HG02884 (cell line): ENCODE data around the gene SLC35A4.
"Not testable (repeated sequence)": the region's sequence is repeated elsewhere in the genome, so short reads cannot be mapped to it uniquely, and the experiment has no call there.

Experiments used
- ATAC-seq: cut with Tn5 transposase; IDR thresholded peaks from one replicate; pipeline ENCODE4 v1.9.1; 2021; ENCODE audit warnings: mild to moderate bottlenecking, moderate library complexity; ENCODE audit not compliant: unreplicated experiment

The SLC35A4 gene

GRCh38 chr5:140588311-140589070, 23.9 kb downstream of the SLC35A4 start:
- ATAC-seq: no peak

DNA sequence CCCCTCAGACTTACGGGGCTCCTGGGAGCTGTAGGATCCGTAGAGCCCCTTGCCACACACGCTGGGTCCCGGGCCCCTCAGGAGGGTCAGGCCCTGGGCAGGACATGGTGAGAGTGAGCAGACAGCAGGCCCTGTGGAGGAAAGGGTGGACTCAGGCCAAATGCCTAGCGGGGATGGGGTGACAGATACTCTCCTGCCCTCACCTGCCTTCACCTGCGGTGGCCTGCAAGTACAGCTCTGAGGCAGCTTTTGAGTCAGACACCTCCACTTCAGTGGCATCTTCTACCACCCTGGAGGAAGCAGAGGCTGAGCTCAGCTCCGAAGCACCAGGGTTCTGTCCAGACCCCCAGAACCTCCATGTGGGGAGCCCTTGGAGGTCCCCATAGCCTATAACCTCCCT, 26.2 kb downstream of the SLC35A4 start:
- no peak for ATAC-seq

DNA sequence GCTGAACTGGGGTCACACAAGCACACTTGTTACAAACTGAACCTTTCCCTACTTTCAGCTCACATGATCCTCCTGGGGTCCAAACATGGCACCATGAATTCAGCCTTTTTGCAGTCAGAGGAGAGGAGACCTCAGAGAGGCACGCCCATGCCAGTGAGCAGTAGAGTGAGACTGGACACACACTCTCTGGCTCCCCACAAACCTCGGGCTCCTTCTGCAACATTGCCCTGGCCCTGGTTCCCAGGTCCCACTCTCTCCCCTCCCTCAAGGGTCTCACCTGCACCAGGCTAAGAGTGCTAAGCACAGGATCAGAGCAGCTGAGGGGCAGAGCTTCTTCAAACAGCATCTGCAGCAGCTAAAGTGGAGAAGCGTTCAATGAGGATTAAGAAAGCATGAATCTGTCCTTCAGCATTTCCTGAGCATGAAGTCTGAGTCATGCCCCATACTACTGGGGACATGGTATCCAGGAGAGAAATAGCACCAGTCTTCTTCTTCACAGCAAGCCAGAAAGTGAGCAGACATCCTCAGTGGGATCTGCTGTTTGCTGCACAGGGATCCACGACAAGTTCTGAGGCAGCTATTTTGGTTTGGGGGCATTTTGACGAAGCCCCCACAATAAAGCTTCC, 27.2 kb downstream of the SLC35A4 start:
- no peak for ATAC-seq

DNA sequence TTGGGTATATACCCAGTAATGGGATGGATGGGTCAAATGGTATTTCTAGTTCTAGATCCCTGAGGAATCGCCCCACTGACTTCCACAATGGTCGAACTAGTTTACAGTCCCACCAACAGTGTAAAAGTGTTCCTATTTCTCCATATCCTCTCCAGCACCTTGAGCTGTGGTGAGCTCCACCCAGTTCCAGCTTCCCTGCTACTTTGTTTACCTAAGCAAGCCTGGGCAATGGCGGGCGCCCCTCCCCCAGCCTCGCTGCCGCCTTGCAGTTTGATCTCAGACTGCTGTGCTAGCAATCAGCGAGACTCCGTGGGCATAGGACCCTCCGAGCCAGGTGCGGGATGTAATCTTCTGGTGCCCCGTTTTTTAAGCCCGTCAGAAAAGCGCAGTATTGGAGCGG, 28.4 kb downstream of the SLC35A4 start:
- not testable (repeated sequence) for ATAC-seq

GRCh38 chr5:140594169-140594568, 29.5 kb downstream of the SLC35A4 start:
- no peak for ATAC-seq

- no peak for ATAC-seq
Observed at GRCh38 chr5:140595538-140596300, 31.1 kb downstream of the SLC35A4 start.

DNA sequence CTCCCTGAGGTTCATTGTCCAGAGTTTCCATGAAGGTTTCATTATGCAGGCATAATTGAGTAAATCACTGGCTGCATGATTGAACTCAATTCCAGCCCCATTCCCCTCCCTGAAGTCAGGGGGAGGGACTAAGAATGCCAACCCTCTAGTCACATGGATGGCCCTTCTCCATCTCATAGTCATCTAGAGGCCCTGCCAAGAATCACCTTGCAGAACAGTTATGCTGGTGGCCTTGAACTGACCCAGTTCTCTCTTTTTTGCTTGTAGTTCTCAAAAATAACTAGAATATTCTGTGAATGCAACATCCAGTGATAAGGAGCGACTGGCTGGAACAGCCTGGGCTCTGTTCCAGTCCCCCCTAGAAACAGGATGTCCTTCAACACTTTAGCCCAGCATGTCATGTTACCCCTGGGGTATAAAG, 31.7 kb downstream of the SLC35A4 start:
- ATAC-seq: no peak

DNA sequence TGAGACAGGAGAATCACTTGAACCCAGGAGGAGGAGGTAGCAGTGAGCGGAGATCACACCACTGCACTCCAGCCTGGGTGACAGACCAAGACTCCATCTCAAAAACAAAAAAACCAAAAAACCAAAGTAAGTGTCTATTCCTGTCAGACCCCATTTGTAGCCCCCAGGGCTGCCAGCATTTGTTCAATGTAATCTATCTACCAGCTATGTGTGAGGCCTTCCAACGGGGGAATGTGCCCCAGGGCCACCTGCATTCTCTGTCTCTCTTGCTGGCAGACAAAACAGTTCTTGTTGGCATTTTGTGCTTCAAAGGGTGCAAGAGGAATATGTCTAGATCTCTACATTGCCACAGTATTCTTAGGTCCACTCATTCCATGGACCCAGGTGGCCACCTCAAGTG, 34.2 kb downstream of the SLC35A4 start:
- ATAC-seq: no peak

- no peak for ATAC-seq
Observed at GRCh38 chr5:140600096-140600495, 35.5 kb downstream of the SLC35A4 start.

DNA sequence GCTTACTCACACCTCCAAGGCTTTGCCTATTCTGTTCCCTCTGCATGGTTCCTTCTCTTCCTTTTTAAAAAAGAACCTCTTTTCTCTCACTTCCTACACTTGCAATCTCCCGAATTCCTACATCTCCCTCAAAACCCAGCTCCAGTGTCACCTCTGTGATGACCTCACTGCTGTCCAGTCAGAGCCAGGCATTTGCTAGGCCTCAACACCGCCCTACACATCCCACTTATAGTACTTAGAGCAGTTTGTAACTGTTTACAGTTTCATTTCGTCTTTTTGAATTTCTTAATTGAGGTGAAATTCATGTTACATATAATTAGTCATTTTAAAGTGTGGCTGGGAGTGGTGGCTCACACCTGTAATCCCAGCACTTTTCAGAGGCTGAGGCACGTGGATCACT, 37.5 kb downstream of the SLC35A4 start:
- ATAC-seq: no peak

GRCh38 chr5:140603446-140603698, 38.7 kb downstream of the SLC35A4 start:
- not testable (repeated sequence) for ATAC-seq

GRCh38 chr5:140603734-140604133, 39.1 kb downstream of the SLC35A4 start:
- ATAC-seq: no peak

- ATAC-seq: no peak
Observed at GRCh38 chr5:140605879-140606278, 41.3 kb downstream of the SLC35A4 start.

DNA sequence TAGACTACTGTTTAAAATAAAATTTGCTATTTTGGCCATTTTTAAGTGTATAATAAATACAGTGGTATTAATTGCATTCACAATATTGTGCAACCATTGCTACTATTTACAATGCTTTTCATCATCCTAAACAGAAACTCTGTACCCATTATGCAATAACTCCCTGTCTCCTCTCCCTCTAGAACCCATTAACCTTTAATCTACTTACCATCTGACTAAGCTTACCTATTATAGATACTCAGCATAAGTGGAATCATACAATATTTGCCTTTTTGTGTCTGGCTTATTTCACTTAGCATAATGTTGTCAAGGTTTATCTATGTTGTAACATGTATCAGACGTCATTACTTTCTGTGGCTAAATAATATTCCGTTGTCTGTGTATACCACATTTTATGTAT, 42.4 kb downstream of the SLC35A4 start:
- no peak for ATAC-seq

DNA sequence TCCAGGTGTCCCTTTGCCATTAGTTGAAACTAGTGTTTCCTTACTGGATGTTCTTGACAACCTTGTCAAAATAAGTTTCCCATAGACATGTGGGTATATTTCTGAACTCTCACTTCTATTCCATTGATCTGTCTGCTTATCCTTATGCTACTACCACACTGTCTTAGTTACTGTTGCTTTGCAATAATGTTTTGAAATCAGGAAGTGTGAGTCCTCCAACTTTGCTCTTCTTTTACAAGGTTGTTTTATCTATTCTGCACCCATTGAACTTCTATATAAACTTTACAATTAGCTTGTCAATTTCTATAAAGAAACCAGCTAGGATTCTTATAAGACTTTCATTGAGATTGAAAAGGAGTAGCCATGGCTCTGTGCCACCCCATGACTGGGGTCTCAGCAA, 44.1 kb downstream of the SLC35A4 start:
- ATAC-seq: no peak

- no peak for ATAC-seq
Observed at GRCh38 chr5:140609126-140609525, 44.5 kb downstream of the SLC35A4 start.

GRCh38 chr5:140611020-140611521, 46.4 kb downstream of the SLC35A4 start:
- no peak for ATAC-seq
